ENCODE data around the gene HIF1A.

DNA sequence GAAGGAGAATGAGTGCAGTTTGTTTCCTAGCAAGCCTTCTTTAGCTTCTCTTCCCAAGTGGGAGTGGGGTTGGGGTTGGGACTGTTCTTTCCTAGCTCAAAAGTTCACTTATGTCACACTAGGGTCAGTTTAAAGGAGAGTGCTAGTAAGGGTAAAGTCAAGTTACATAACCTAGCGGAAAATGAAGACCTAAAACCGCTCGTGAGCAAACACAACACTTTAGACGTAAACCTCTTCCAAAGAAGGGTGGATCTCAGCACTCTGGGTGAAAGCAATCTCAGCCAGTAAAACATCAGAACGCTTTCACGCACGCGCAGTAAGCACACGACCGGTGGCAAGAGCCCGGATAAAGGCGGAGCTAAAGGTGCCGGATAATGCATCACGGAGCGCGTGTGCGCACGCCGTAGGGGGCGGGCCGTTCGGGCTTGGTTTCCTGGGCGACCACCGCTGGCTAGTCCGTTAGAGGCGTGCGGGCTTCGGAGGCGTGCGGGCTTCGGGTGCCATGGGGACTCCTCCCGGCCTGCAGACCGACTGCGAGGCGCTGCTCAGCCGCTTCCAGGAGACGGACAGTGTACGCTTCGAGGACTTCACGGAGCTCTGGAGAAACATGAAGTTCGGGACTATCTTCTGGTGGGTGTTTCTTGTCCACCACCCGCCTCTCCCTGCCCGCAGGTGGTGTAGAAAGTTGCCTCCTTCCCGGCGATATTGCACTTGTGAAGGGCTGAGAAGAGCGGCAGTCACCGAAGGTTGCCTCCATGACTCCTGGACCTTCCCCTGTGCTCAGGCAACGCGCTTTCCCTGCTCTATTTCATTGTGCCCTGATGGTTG is 66.9 kb downstream of the HIF1A start, which contains the start of gene SNAPC1:
- TF ChIP-seq, protein P1, sequence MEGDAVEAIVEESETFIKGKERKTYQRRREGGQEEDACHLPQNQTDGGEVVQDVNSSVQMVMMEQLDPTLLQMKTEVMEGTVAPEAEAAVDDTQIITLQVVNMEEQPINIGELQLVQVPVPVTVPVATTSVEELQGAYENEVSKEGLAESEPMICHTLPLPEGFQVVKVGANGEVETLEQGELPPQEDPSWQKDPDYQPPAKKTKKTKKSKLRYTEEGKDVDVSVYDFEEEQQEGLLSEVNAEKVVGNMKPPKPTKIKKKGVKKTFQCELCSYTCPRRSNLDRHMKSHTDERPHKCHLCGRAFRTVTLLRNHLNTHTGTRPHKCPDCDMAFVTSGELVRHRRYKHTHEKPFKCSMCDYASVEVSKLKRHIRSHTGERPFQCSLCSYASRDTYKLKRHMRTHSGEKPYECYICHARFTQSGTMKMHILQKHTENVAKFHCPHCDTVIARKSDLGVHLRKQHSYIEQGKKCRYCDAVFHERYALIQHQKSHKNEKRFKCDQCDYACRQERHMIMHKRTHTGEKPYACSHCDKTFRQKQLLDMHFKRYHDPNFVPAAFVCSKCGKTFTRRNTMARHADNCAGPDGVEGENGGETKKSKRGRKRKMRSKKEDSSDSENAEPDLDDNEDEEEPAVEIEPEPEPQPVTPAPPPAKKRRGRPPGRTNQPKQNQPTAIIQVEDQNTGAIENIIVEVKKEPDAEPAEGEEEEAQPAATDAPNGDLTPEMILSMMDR (conservative IDR thresholded peaks at IDR 0.05; ENCODE audit: low read depth, low read length), result no peak
- no peak for TF ChIP-seq EZH2 (IDR thresholded peaks at IDR 0.05; ENCODE audit: borderline replicate concordance, low read depth, low read length, poor library complexity, severe bottlenecking)

Data from A673 (cell line).